GM23338 (cell line): ENCODE results near the gene CCDC102A. TPM values are rescaled to one million over a fixed set of nuclear protein-coding genes. Genes with fewer than 3 reads are reported as not detected.

Experiments used
- ATAC-seq: fragments of 200-7000 bp; cut with Tn5 transposase; 3 replicates; pipeline ENCODE4 v1.9.1; 2020
- DNase-seq: peaks from one replicate; pipeline ENCODE4 v3.0.0-alpha.2; 2015; ENCODE audit warnings: low spot score
- H2AFZ ChIP-seq: fragments of 200-600 bp; sonication (generic); 2 replicates; pipeline ENCODE4 v1.8.0; 2016; ENCODE audit warnings: antibody characterized with exemption, mild to moderate bottlenecking, moderate library complexity
- H3F3A ChIP-seq: fragments of 200-600 bp; sonication (generic); replicated peaks from 2 replicates; pipeline ENCODE4 v1.8.0; 2017; ENCODE audit warnings: antibody characterized with exemption, mixed run types, low read depth
- H3K27ac ChIP-seq: fragments of 200-600 bp; sonication (generic); 2 replicates; pipeline ENCODE4 v1.6.1; 2016; ENCODE audit warnings: low read depth
- H3K27me3 ChIP-seq: fragments of 200-600 bp; sonication (generic); 2 replicates; pipeline ENCODE4 v1.8.0; 2016; ENCODE audit warnings: mild to moderate bottlenecking, mixed run types, moderate library complexity; ENCODE audit not compliant: insufficient read depth
- H3K36me3 ChIP-seq: fragments of 200-600 bp; sonication (generic); 2 replicates; pipeline ENCODE4 v1.8.0; 2016; ENCODE audit warnings: mild to moderate bottlenecking; ENCODE audit not compliant: insufficient read depth
- H3K4me1 ChIP-seq: fragments of 200-600 bp; sonication (generic); 2 replicates; pipeline ENCODE4 v1.8.0; 2016; ENCODE audit warnings: mild to moderate bottlenecking, moderate library complexity; ENCODE audit not compliant: insufficient read depth
- H3K4me2 ChIP-seq: fragments of 200-600 bp; sonication (generic); 2 replicates; pipeline ENCODE4 v1.7.1; 2017; ENCODE audit warnings: mixed run types
- H3K4me3 ChIP-seq: fragments of 200-600 bp; sonication (generic); 2 replicates; pipeline ENCODE4 v1.6.1; 2016; ENCODE audit warnings: mixed run types
- H3K79me2 ChIP-seq: fragments of 200-600 bp; sonication (generic); replicated peaks from 2 replicates; pipeline ENCODE4 v1.8.0; 2017; ENCODE audit warnings: mild to moderate bottlenecking; ENCODE audit not compliant: insufficient read depth
- H3K9me2 ChIP-seq: fragments of 200-600 bp; sonication (generic); 2 replicates; pipeline ENCODE4 v1.8.0; 2017; ENCODE audit not compliant: insufficient read depth
- H4K20me1 ChIP-seq: fragments of 200-600 bp; sonication (generic); replicated peaks from 2 replicates; pipeline ENCODE4 v1.8.0; 2017; ENCODE audit warnings: mild to moderate bottlenecking; ENCODE audit not compliant: insufficient read depth
- H3K27ac Mint-ChIP-seq: 2 replicates; pipeline ENCODE4 v1.8.0; 2020; ENCODE audit warnings: inconsistent platforms, mild to moderate bottlenecking, moderate library complexity, mixed read lengths
- H3K27me3 Mint-ChIP-seq: 3 replicates; pipeline ENCODE4 v1.8.0; 2022; ENCODE audit warnings: low read depth, mild to moderate bottlenecking, moderate library complexity, mixed read lengths, inconsistent platforms; ENCODE audit not compliant: insufficient read depth, poor library complexity
- H3K36me3 Mint-ChIP-seq: 3 replicates; pipeline ENCODE4 v1.8.0; 2021; ENCODE audit warnings: low read depth, mild to moderate bottlenecking, inconsistent platforms, moderate library complexity, mixed read lengths
- H3K4me1 Mint-ChIP-seq: 3 replicates; pipeline ENCODE4 v1.8.0; 2020; ENCODE audit warnings: mild to moderate bottlenecking, inconsistent platforms, mixed read lengths
- H3K4me3 Mint-ChIP-seq: 3 replicates; pipeline ENCODE4 v1.8.0; 2021; ENCODE audit warnings: moderate library complexity, mild to moderate bottlenecking, inconsistent platforms, mixed read lengths
- H3K9me3 Mint-ChIP-seq: 3 replicates; pipeline ENCODE4 v1.8.0; 2020; ENCODE audit warnings: moderate library complexity, mild to moderate bottlenecking, inconsistent platforms, mixed read lengths
- CREB1 ChIP-seq: fragments of 250-450 bp; sonication (Bioruptor Pico); IDR thresholded peaks from 2 replicates; pipeline ENCODE4 v1.5.0; 2020; ENCODE audit warnings: low read depth, mild to moderate bottlenecking, moderate library complexity
- ETS1 ChIP-seq: IDR thresholded peaks from 2 replicates; pipeline ENCODE4 v1.6.1; 2016; ENCODE audit warnings: antibody characterized with exemption
- NANOG ChIP-seq: IDR thresholded peaks from 2 replicates; pipeline ENCODE4 v1.6.1; 2016; ENCODE audit warnings: antibody characterized with exemption, borderline replicate concordance
- POLR2AphosphoS5 ChIP-seq: IDR thresholded peaks from 2 replicates; pipeline ENCODE4 v1.6.1; 2016; ENCODE audit warnings: antibody characterized with exemption, low read depth
- ZNF114 ChIP-seq: fragments of 250-450 bp; sonication (Bioruptor Pico); IDR thresholded peaks from 2 replicates; pipeline ENCODE4 v1.5.0; 2020; ENCODE audit warnings: mild to moderate bottlenecking, moderate library complexity
- ZNF462 ChIP-seq: fragments of 250-450 bp; sonication (Bioruptor Pico); IDR thresholded peaks from 2 replicates; pipeline ENCODE4 v1.5.0; 2020; ENCODE audit warnings: mild to moderate bottlenecking, moderate library complexity
- polyA plus RNA-seq: library from polyadenylated mRNA; unstranded; fragments of >200 nt; fragmentation: Nextera tagmentation; extraction: Ambion mirVana; gene quantifications from 2 replicates; pipeline ENCODE4 v1.2.1, GENCODE V29; 2016
- total RNA-seq: library from RNA; depleted of rRNA; stranded (reverse); fragments of >200 nt; shearing (Covaris generic); gene quantifications from 2 replicates; pipeline ENCODE4 v1.2.3, GENCODE V29; 2014

Gene CCDC102A
- total and polyA plus RNA-seq, 2 experiments from 2014 or later = 2.0 to 5.2 TPM

- Histone ChIP-seq H3K4me1 (peaks cover 37% of the 10 kb centered on the region), H3K36me3 (no peaks in the 10 kb centered on the region), H3K27me3 (peaks cover 12% of the 10 kb centered on the region), H3K4me3 (no peak overlapping the region), H3K79me2 (peaks cover 15% of the 10 kb centered on the region), H4K20me1 (peaks cover 9% of the 10 kb centered on the region; the same call in 1 of the 2 replicates), H3K4me2 (no peak overlapping the region), H3K9me2 (no peaks in the 10 kb centered on the region), H3F3A (peaks cover 15% of the 10 kb centered on the region; the same call in 1 of the 2 replicates), H2AFZ (no peak overlapping the region), H3K27ac (no peak overlapping the region)
- Mint-ChIP-seq H3K4me3 (peak overlapping the region; percentile 15; the same call in 1 of the 3 replicates), H3K4me1 (peaks cover 64% of the 10 kb centered on the region), H3K9me3 (peaks cover 3% of the 10 kb centered on the region; the same call in 2 of the 3 replicates), H3K27me3 (peaks cover 47% of the 10 kb centered on the region), H3K27ac (no peak overlapping the region), H3K36me3 (peaks cover 30% of the 10 kb centered on the region)
- DNase-seq (no peak), ATAC-seq (no peak)
- no peak for TF ChIP-seq ZNF462 (CRISPR knock-in tag)
- no peak for TF ChIP-seq POLR2AphosphoS5
These were observed 5.2 kb downstream of the CCDC102A start for GRCh38 chr16:57531253-57531575.

- Histone ChIP-seq H3F3A (peaks cover 15% of the 10 kb centered on the region; the same call in 1 of the 2 replicates), H3K27ac (no peak overlapping the region), H3K4me3 (no peak overlapping the region), H2AFZ (no peak overlapping the region), H3K79me2 (peaks cover 15% of the 10 kb centered on the region), H3K27me3 (peaks cover 12% of the 10 kb centered on the region), H3K4me2 (peak overlapping the region; percentile 85; the same call in 1 of the 2 replicates), H3K36me3 (no peaks in the 10 kb centered on the region), H4K20me1 (peaks cover 9% of the 10 kb centered on the region; the same call in 1 of the 2 replicates), H3K9me2 (no peaks in the 10 kb centered on the region), H3K4me1 (peaks cover 37% of the 10 kb centered on the region)
- Mint-ChIP-seq H3K4me1 (peaks cover 64% of the 10 kb centered on the region), H3K27ac (no peak overlapping the region), H3K4me3 (peak overlapping the region; percentile 84), H3K27me3 (peaks cover 46% of the 10 kb centered on the region), H3K36me3 (peaks cover 30% of the 10 kb centered on the region), H3K9me3 (peaks cover 3% of the 10 kb centered on the region; the same call in 2 of the 3 replicates)
- ATAC-seq (no peak), DNase-seq (no peak)
- TF ChIP-seq ZNF114 (CRISPR knock-in tag) = no peak
- TF ChIP-seq CREB1 (CRISPR knock-in tag) = no peak
- TF ChIP-seq NANOG = no peak
- no peak for TF ChIP-seq ETS1
These were observed 5.7 kb downstream of the CCDC102A start for GRCh38 chr16:57530522-57531252.
